AML-193 (cell line): ENCODE results near the gene CALN1.
"Not testable (repeated sequence)": the region's sequence is repeated elsewhere in the genome, so short reads cannot be mapped to it uniquely, and the experiment has no call there.

Source experiments
- DNase-seq, 2 experiments: peaks; one replicate each; lab custom pipeline; 2025; lab: John Stamatoyannopoulos, UW

The CALN1 gene

GRCh38 chr7:71737931-71738540, 674.1 kb downstream of the CALN1 start:
- not testable (repeated sequence) for DNase-seq

- DNase-seq, result peak; percentile 34 to 35
These were observed 676.1 kb downstream of the CALN1 start for GRCh38 chr7:71735961-71736556.

GRCh38 chr7:71733107-71733870, 678.8 kb downstream of the CALN1 start:
- peak; percentile 37 to 39 for DNase-seq

- no peak for DNase-seq
These were observed 680.4 kb downstream of the CALN1 start for GRCh38 chr7:71731740-71732139.
